PC-9 (cell line): ENCODE results near the gene ROBO2. TPM values are rescaled to one million over a fixed set of nuclear protein-coding genes. Genes with fewer than 3 reads are reported as not detected.

Experiments
- BruUV-seq: library from RNA; stranded (reverse); fragments of 400-500 nt; replicated peaks from 2 replicates; lab custom pipeline; 2021; lab: Mats Ljungman, UMichigan
- CTCF ChIA-PET: fragments of 300-600 bp; sonication (Branson Sonifier 250); formaldehyde crosslinking; loops from one replicate; lab custom pipeline; 2022; ENCODE audit warnings: antibody characterized with exemption; lab: Charles Lee
- POLR2A ChIA-PET: fragments of 300-600 bp; sonication (Branson Sonifier 250); formaldehyde crosslinking; loops from one replicate; lab custom pipeline; 2022; ENCODE audit warnings: antibody characterized with exemption; ENCODE audit not compliant: unreplicated experiment; lab: Charles Lee
- DNase-seq, 2 experiments: peaks; one replicate each; pipeline versions ENCODE4 v3.0.0 to v3.0.0-alpha.2; 2015 to 2022; ENCODE audit warnings: mixed read lengths in 1 of 2
- H2AFZ ChIP-seq: fragments of 200-600 bp; sonication (generic); 2 replicates; pipeline ENCODE4 v1.8.1; 2017; ENCODE audit warnings: antibody characterized with exemption
- H3F3A ChIP-seq: fragments of 200-600 bp; sonication (generic); 2 replicates; pipeline ENCODE4 v1.8.1; 2017; ENCODE audit warnings: antibody characterized with exemption, mild to moderate bottlenecking, low read depth; ENCODE audit not compliant: insufficient read depth
- H3K27ac ChIP-seq: fragments of 200-600 bp; sonication (generic); 2 replicates; pipeline ENCODE4 v1.6.1; 2016; ENCODE audit warnings: mixed run types
- H3K27me3 ChIP-seq: fragments of 200-600 bp; sonication (generic); 2 replicates; pipeline ENCODE4 v1.6.1; 2016; ENCODE audit warnings: low read depth, mixed run types; ENCODE audit not compliant: insufficient read depth
- H3K36me3 ChIP-seq: fragments of 200-600 bp; sonication (generic); 2 replicates; pipeline ENCODE4 v1.6.1; 2016; ENCODE audit warnings: low read depth, mixed run types
- H3K4me1 ChIP-seq: fragments of 200-600 bp; sonication (generic); replicated peaks from 2 replicates; pipeline ENCODE4 v1.6.1; 2016; ENCODE audit warnings: mixed run types; ENCODE audit not compliant: insufficient read depth
- H3K4me2 ChIP-seq: fragments of 200-600 bp; sonication (generic); 2 replicates; pipeline ENCODE4 v1.6.1; 2017; ENCODE audit warnings: mixed run types
- H3K4me3 ChIP-seq: fragments of 200-600 bp; sonication (generic); 2 replicates; pipeline ENCODE4 v1.6.1; 2016; ENCODE audit warnings: mixed run types
- H3K79me2 ChIP-seq: fragments of 200-600 bp; sonication (generic); 2 replicates; pipeline ENCODE4 v1.6.1; 2017; ENCODE audit warnings: low read depth, mixed run types
- H3K9me2 ChIP-seq: fragments of 200-600 bp; sonication (generic); 2 replicates; pipeline ENCODE4 v1.8.1; 2017; ENCODE audit warnings: mild to moderate bottlenecking; ENCODE audit not compliant: insufficient read depth
- H3K9me3 ChIP-seq: fragments of 200-600 bp; sonication (generic); 2 replicates; pipeline ENCODE4 v1.8.1; 2016; ENCODE audit warnings: low read depth; ENCODE audit not compliant: insufficient read depth
- H4K20me1 ChIP-seq: fragments of 200-600 bp; sonication (generic); 2 replicates; pipeline ENCODE4 v1.8.1; 2017; ENCODE audit not compliant: insufficient read depth
- EZH2 ChIP-seq: fragments of 200-600 bp; sonication (generic); IDR thresholded peaks from 2 replicates; pipeline ENCODE4 v1.8.0; 2017; ENCODE audit warnings: antibody characterized with exemption, low read depth
- intact Hi-C: fragments of 100-400 bp; cut with micrococcal nuclease; formaldehyde crosslinking; loops from one replicate; pipeline ENCODE4 v1.10.0; 2022; ENCODE audit not compliant: unreplicated experiment
- total RNA-seq: library from RNA; stranded (reverse); gene quantifications from 2 replicates; pipeline ENCODE4 v1.2.3, GENCODE V29; 2021
- TF ChIP-seq, protein P1 (sequence below): fragments of 200-600 bp; sonication (generic); conservative IDR thresholded peaks from 2 replicates; pipeline ENCODE4 v1.6.1; 2017; ENCODE audit warnings: mixed run types, antibody characterized with exemption, mild to moderate bottlenecking, moderate library complexity

Gene ROBO2
- total RNA-seq, 1 experiment from 2014 or later: 0.39 TPM

DNA sequence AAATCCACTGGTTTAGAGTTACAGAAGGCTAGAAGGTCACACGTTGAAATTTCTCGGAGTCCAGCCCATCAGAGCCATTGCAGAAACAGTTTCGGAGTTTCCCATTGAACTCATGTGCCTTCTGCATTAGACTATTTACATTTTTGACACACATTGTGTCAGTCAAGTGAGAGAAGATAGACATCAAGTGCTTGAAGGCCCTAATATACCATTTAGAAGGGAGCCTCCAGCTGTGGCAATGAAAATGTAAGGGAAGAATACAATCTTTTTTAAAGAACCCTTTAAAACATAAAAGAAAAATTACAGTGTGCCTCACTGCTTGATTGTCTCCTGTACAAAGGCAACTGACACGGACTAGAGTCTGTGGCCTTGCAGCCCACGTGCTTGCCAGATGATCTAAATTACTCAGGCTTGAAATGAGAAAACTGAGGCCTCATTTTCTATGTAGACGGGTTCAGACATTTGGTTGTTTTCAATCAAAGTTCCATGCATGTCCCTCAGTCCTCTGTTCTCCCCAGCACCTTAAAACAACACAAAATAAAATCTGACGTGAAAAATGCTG, 650.5 kb downstream of the ROBO2 start:
- H3K4me1 ChIP-seq: no peaks in the 10 kb centered on the region
- no peaks in the 10 kb centered on the region for H3K27me3 ChIP-seq
- H3K36me3 ChIP-seq: no peaks in the 10 kb centered on the region
- no peaks in the 10 kb centered on the region for H3K9me3 ChIP-seq
- intact Hi-C loops: no loop called here
- H3K4me2 ChIP-seq: no peak overlapping the region
- no TSS peak for BruUV-seq
- no peaks in the 10 kb centered on the region for H4K20me1 ChIP-seq
- ChIA-PET CTCF (interaction anchor here (0.5 kb wide), 1 partner anchor 592 kb away, joined by 3 read pairs; no protein-coding TSS in a partner anchor), POLR2A (no interaction called here)
- no peak for TF ChIP-seq EZH2
- TF ChIP-seq, protein P1, sequence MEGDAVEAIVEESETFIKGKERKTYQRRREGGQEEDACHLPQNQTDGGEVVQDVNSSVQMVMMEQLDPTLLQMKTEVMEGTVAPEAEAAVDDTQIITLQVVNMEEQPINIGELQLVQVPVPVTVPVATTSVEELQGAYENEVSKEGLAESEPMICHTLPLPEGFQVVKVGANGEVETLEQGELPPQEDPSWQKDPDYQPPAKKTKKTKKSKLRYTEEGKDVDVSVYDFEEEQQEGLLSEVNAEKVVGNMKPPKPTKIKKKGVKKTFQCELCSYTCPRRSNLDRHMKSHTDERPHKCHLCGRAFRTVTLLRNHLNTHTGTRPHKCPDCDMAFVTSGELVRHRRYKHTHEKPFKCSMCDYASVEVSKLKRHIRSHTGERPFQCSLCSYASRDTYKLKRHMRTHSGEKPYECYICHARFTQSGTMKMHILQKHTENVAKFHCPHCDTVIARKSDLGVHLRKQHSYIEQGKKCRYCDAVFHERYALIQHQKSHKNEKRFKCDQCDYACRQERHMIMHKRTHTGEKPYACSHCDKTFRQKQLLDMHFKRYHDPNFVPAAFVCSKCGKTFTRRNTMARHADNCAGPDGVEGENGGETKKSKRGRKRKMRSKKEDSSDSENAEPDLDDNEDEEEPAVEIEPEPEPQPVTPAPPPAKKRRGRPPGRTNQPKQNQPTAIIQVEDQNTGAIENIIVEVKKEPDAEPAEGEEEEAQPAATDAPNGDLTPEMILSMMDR: no peak
- H2AFZ ChIP-seq: no peak overlapping the region
- H3K4me3 ChIP-seq: no peak overlapping the region
- no peak overlapping the region for H3K27ac ChIP-seq
- no peaks in the 10 kb centered on the region for H3K9me2 ChIP-seq
- H3F3A ChIP-seq: no peaks in the 10 kb centered on the region
- no peak for DNase-seq
- no peaks in the 10 kb centered on the region for H3K79me2 ChIP-seq

DNA sequence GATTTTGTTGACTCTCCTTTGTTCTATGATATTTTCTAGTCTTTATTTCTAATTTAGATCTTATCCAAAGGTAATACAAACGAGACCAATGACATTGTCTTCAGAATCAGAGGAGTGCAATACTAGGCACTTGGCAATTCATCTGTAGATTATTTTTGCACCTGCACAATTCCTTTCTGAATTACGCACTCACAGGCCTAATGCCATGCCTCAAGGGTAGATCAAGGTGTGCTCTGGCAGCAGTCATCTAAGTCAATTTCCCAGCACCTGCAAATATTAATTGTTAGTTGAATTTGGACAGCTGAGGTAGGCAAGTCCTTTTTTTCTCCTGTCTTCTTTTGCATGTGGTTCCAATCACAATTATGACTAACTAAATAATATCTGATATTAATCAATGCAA, 653.2 kb downstream of the ROBO2 start:
- no peak for DNase-seq
- Histone ChIP-seq H3K4me3 (no peak overlapping the region), H2AFZ (no peak overlapping the region), H3K36me3 (no peaks in the 10 kb centered on the region), H3K9me2 (no peaks in the 10 kb centered on the region), H3K79me2 (no peaks in the 10 kb centered on the region), H3K27ac (no peak overlapping the region), H3K4me1 (no peaks in the 10 kb centered on the region), H3K9me3 (no peaks in the 10 kb centered on the region), H4K20me1 (no peaks in the 10 kb centered on the region), H3F3A (no peaks in the 10 kb centered on the region), H3K4me2 (no peak overlapping the region), H3K27me3 (no peaks in the 10 kb centered on the region)
- intact Hi-C loops: no loop called here
- CTCF ChIA-PET: no interaction called here
- TF ChIP-seq, protein P1: no peak
- no peak for TF ChIP-seq EZH2
- POLR2A ChIA-PET: no interaction called here
- no TSS peak for BruUV-seq

DNA sequence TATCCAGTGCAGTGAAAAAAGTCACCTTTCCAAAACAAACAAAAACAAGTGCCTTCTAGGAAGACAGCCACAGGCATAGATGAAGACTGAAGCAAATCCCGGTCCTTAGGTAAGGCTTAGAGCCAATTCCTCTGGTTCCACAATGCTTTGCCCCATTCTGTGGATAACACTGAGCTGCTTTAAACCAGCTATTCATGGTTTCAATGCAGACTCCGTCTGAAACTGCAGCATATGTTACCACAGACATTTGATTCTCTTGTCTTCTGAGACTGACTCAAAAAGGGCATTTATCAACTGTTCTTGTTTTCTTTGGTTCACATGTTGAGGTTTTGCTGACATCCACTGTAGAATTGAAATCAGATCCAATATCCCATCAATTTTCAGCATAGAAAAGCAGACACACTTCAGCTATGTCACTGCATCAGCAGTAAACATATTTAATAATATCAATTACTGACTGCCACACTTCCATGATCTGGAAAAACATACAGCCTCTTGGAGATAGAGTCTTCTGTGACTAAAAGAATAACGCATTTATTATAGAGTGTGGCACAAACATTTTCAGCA, 659.3 kb downstream of the ROBO2 start:
- Histone ChIP-seq H3K36me3 (no peaks in the 10 kb centered on the region), H4K20me1 (no peaks in the 10 kb centered on the region), H3K9me3 (no peaks in the 10 kb centered on the region), H2AFZ (no peak overlapping the region), H3K4me1 (no peaks in the 10 kb centered on the region), H3K9me2 (no peaks in the 10 kb centered on the region), H3K4me2 (no peak overlapping the region), H3K27me3 (no peaks in the 10 kb centered on the region), H3K79me2 (no peaks in the 10 kb centered on the region), H3K27ac (no peak overlapping the region), H3F3A (no peaks in the 10 kb centered on the region), H3K4me3 (no peak overlapping the region)
- BruUV-seq: no TSS peak
- ChIA-PET CTCF (no interaction called here), POLR2A (no interaction called here)
- intact Hi-C loops: no loop called here
- DNase-seq: no peak
- no peak for TF ChIP-seq EZH2
- TF ChIP-seq, protein P1: no peak
